ENCODE data around the gene TRPV4.

GRCh38 chr12:109773384-109774011, 59.7 kb downstream of the TRPV4 start:
- TF ChIP-seq GATA2 (IDR thresholded peaks at IDR 0.05; ENCODE audit: low read depth, low read length) = no peak
- no peak for TF ChIP-seq GATA3 (IDR thresholded peaks at IDR 0.05; ENCODE audit: low read depth, low read length)

Data from SH-SY5Y (cell line).